Posterior vena cava (tissue), 2 donors: ENCODE measurements around the gene ABAT. TPM values are rescaled to one million over a fixed set of nuclear protein-coding genes. Genes with fewer than 3 reads are reported as not detected.
"Not testable (repeated sequence)": the region's sequence is repeated elsewhere in the genome, so short reads cannot be mapped to it uniquely, and the experiment has no call there.

ENCODE experiments used
- DNase-seq: peaks from one replicate; pipeline ENCODE4 v3.0.0-alpha.2; 2020; ENCODE audit warnings: low spot score
- intact Hi-C, 2 donors: fragments of 100-400 bp; cut with DNase I; formaldehyde crosslinking; loops; one replicate each; pipeline versions ENCODE4 v1.14.1 to v1.14.2; 2022 to 2023
- total RNA-seq, 2 donors: library from RNA; stranded (reverse); fragmentation: NEBNext Ultra II Directional; extraction: Animal tissue kit (Norgen Biotek cat#: 25700); gene quantifications; one replicate each; pipeline ENCODE4 v1.2.1, GENCODE V29; 2021
- donor health status: DM: yes; HTN: yes; CAD: no.
- donor health status: DM: yes; HTN: yes; CAD: no.

The ABAT gene
- total RNA-seq, 2 donors from 2014 or later: 2.2 to 4.4 TPM

GRCh38 chr16:8727857-8728618, 53.6 kb downstream of the ABAT start:
- DNase-seq: no peak

GRCh38 chr16:8729779-8730334, 55.4 kb downstream of the ABAT start:
- no peak for DNase-seq

More at GRCh38 chr16:8727857-8728618, 53.6 kb downstream of the ABAT start:
- intact Hi-C loops: no loop called here

GRCh38 chr16:8730335-8730915, 56.0 kb downstream of the ABAT start:
- intact Hi-C loops: no loop called here
- DNase-seq: no peak

More at GRCh38 chr16:8729779-8730334, 55.4 kb downstream of the ABAT start:
- intact Hi-C loops: no loop called here

DNA sequence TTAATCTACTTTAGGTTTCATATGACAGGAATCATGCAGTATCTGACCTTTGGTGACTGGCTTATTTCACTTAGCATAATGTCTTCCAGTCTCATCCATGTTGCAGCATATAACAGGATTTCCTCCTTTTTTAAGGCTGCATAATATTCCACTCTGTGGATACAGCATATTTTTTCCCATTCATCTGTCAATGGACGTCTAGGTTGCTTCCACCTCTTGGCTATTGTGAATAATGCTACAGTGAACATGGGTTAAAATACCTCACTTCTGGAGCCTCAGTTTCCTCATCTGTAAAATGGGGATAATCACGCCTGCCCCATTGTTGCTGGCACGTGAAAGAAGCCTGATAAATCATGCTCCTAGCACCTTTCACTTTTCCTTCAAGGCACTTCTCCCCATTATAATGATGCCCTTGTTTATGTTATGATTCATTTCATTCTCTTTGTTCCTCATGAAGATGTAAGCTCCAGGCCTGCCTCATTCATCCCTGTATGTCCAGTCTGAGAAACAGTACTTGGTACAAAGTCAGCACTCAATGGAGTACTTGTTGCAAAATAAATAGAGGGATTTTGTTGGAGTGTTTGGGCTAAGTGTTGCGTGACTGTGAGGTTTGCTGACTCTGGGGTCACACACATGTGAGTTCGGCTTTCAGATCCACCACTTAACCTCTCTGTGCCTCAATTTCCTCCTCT, 59.6 kb downstream of the ABAT start:
- intact Hi-C loops: no loop called here
- DNase-seq: no peak

DNA sequence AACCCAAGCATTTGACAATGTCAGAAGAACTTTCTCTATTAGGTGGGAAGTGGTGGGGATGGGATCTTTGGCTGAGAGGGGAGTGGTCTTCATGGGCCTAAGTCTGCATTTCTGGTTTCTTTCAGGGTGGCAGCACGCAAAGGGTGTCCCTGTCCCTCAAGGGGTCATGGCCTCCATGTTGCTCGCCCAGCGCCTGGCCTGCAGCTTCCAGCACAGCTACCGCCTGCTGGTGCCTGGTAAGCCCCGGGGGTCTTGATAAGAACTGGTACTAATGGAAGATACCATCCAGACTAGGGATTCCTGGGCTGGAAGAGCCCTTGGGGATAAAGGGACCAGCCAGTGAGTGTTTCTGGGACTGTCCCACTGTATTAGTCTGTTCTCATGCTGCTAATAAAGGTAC, 61.2 kb downstream of the ABAT start:
- intact Hi-C loops: no loop called here
- DNase-seq: no peak

DNA sequence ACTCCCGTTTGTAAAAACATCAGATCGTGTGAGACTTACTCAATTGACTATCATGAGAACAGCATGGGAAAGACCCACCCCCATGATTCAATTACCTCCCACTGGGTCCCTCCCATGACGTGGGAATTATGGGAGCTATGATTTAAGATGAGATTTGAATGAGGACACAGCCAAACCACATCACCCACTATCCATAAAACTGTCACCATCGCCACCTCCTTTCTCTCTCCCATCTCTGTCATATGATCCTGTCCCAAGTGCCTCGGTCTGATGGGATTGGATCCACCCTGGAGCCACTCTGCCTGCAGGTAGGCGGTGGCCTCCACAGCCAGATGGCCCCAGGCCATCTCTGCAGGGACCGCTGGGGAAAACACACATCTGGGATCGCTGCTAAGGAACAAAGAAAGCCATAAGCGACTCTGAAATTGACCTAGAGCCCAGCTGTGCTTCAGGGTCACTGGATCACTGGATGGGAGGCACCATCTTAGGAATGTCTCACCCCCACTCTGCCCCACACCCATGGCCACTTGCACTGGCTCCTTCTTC, 61.8 kb downstream of the ABAT start:
- intact Hi-C loops: no loop called here
- DNase-seq: no peak

GRCh38 chr16:8739151-8739550, 64.7 kb downstream of the ABAT start:
- intact Hi-C loops: no loop called here
- DNase-seq: no peak

DNA sequence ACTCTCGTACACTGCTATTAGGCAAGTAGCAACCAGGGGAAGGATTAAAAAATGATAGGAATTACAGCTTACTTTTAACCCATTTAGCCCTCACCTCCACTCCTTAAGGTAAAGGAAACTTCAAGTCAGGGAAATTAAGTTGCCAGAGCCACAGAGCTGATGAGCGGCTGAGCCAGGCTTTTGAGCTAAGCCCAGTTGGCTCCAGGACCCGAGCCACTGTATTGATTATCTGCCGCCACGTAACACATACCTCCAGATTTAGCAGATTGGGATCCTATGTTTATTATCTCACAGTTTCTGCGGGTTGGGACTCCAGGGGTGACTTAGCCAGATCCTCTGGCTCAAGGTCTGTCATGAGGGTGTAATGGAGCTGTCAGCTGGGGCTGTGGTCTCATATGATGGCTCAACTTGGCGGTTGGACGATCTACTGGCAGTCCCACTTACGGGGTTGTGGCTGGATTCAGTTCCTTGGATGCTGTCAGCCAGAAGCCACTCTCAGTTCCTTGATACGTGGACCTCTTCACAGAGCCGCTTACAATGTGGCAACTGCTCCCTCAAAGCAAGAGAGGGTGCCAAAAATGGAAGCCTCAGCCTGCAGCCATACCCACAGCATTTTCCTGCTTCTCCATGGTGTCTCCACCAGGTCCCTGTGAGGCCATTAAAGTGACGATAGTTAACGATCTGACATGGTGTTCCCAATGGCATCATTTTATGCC, 65.7 kb downstream of the ABAT start:
- intact Hi-C loops: no loop called here
- no peak for DNase-seq

GRCh38 chr16:8740775-8741355, 66.4 kb downstream of the ABAT start:
- intact Hi-C loops: loop anchor here in 1 of 2 donors (1.0 kb wide), 1 partner anchor 33 kb away; no protein-coding TSS in a partner anchor
- DNase-seq: no peak

- intact Hi-C loops: loop anchor here in 1 of 2 donors (1.0 kb wide), 1 partner anchor 33 kb away; no protein-coding TSS in a partner anchor
These were observed 67.2 kb downstream of the ABAT start for GRCh38 chr16:8741636-8742035.

GRCh38 chr16:8742068-8742467, 67.7 kb downstream of the ABAT start:
- intact Hi-C loops: no loop called here

More at GRCh38 chr16:8741636-8742035, 67.2 kb downstream of the ABAT start:
- no peak for DNase-seq

GRCh38 chr16:8748944-8749343, 74.5 kb downstream of the ABAT start:
- DNase-seq, intact Hi-C loops: not testable (repeated sequence)

More at GRCh38 chr16:8742068-8742467, 67.7 kb downstream of the ABAT start:
- DNase-seq: no peak

DNA sequence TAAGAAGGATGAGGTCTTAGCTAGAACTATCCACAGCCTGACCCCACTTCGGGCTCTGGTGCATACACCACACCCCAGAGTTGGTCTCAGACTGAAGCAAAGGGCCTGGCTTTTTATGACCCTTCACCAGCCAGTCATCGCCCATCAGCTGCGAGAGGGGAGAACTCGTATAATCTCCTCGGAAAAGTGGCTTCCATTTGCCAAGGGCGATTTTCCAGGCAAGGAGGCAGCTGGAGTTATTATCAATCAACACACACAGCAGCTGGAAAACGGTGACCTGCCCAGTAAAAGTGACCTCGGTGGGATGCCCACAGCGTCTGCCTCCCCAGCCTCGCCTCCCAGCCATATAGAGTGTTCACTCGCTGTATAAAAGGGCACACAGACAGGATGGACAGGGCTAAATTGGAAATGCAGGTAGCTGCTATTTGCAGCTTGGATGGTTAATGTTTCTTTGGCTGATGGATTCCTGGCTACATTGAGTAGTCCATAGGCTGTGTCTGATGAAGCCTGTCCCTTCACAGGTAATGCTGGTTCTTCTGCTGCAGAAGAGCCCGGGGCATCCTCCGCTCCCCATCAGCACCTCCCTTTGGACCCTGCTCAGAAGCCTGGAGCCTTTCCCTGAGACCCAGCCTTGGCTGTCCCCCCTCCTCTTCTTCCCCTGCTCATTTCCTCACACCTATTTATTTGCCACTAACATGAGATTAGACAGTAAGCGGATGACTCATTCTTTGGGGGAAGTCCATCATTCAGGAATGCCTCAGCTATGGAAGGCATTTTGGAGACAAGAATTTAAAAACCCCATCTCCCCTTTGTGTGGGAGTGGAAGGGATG, 77.3 kb downstream of the ABAT start:
- intact Hi-C loops: no loop called here
- DNase-seq: peak; percentile 50

DNA sequence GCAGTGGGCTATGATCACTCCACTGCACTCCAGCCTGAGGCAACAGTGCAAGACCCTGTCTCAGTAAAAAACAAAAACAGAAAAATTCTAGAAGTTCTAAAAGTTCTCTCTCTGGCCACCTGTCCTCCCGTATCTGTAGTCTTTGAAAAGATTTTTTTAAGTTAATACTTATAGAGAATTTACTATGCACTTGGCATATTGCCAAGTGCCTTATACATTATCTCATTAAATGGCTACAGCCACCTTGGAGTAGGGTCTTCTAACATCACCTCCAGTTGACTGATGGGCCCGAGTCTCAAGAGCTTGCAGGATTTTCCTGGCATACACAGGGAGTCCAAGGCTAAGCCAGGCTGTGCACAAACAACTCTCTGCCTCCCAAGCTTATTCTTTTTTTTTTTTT, 78.3 kb downstream of the ABAT start:
- intact Hi-C loops: no loop called here
- DNase-seq: no peak

- DNase-seq: peak; percentile 52
- intact Hi-C loops: no loop called here
These were observed 79.1 kb downstream of the ABAT start for GRCh38 chr16:8753416-8754054.

- no peak for DNase-seq
- intact Hi-C loops: no loop called here
These were observed 82.3 kb downstream of the ABAT start for GRCh38 chr16:8756755-8757154.

- intact Hi-C loops: no loop called here
- DNase-seq: no peak
These were observed 83.6 kb downstream of the ABAT start for GRCh38 chr16:8758022-8758421.
